A549 (cell line): Measurements from ENCODE around the gene TMEM145. TPM values are rescaled to one million over a fixed set of nuclear protein-coding genes. Genes with fewer than 3 reads are reported as not detected.

Experiments used
- ATAC-seq, 2 experiments: fragments of 200-7000 bp in 1 of 2; fragments of >200 bp in 1 of 2; cut with Nextera tagmentation in 1 of 2; cut with Tn5 transposase in 1 of 2; 3 replicates each; pipeline versions ENCODE4 v1.8.0 to v1.9.1; 2018 to 2020; ENCODE audit warnings: mild to moderate bottlenecking in 1 of 2, moderate library complexity in 1 of 2
- CTCF ChIA-PET: fragments of 300-600 bp; sonication (Branson Sonifier 250); formaldehyde crosslinking; extraction: SDS; loops from one replicate; lab custom pipeline; 2021; ENCODE audit warnings: antibody characterized with exemption, inconsistent platforms; lab: Yijun Ruan, JAX
- POLR2A ChIA-PET: fragments of 350-600 bp; formaldehyde crosslinking; extraction: SDS; loops from one replicate; lab custom pipeline; 2021; ENCODE audit warnings: antibody characterized with exemption, inconsistent platforms; lab: Yijun Ruan, JAX
- DNase-seq, 2 experiments: peaks; one replicate each; pipeline versions ENCODE4 v3.0.0 to v3.0.0-alpha.2; 2011 to 2016; ENCODE audit warnings: low read depth in 1 of 2, low spot score in 1 of 2
- FAIRE-seq: peaks from 2 replicates; lab custom pipeline; 2011; peaks lifted over from hg19 to GRCh38; lab: Jason Lieb, UNC
- H3K27ac ChIP-seq, 2 experiments: fragments of >200 bp; sonication (Bioruptor Twin); formaldehyde crosslinking; 3 replicates each; pipeline ENCODE4 v1.5.1; 2016 to 2017
- H3K4me1 ChIP-seq: fragments of >200 bp; sonication (Bioruptor Twin); formaldehyde crosslinking; 3 replicates; pipeline ENCODE4 v1.6.1; 2016
- H3K4me2 ChIP-seq: fragments of >200 bp; sonication (Bioruptor Twin); formaldehyde crosslinking; 3 replicates; pipeline ENCODE4 v1.6.1; 2016
- H3K4me3 ChIP-seq: fragments of >200 bp; sonication (Bioruptor Twin); formaldehyde crosslinking; 3 replicates; pipeline ENCODE4 v1.5.1; 2016
- H3K9me3 ChIP-seq: fragments of >200 bp; sonication (Bioruptor Twin); formaldehyde crosslinking; 3 replicates; pipeline ENCODE4 v1.6.1; 2016
- BCL3 ChIP-seq: fragments of >200 bp; sonication (Bioruptor Twin); formaldehyde crosslinking; IDR thresholded peaks from 3 replicates; pipeline ENCODE4 v1.6.1; 2016
- CHD4 ChIP-seq: fragments of 200-600 bp; sonication (generic); IDR thresholded peaks from 2 replicates; pipeline ENCODE4 v1.6.1; 2016; ENCODE audit warnings: antibody characterized with exemption, mild to moderate bottlenecking, borderline replicate concordance
- EHF ChIP-seq: fragments of 250-450 bp; sonication (Bioruptor Pico); IDR thresholded peaks from 2 replicates; pipeline ENCODE4 v1.5.0; 2020; ENCODE audit warnings: mild to moderate bottlenecking
- EHMT2 ChIP-seq: fragments of 200-600 bp; sonication (generic); IDR thresholded peaks from 2 replicates; pipeline ENCODE4 v1.6.1; 2016; ENCODE audit warnings: antibody characterized with exemption, low read depth, mild to moderate bottlenecking, moderate library complexity
- EP300 ChIP-seq, 2 experiments: fragments of >200 bp; sonication (Bioruptor Twin); formaldehyde crosslinking; IDR thresholded peaks; 2 replicates in 1 of 2; 3 replicates in 1 of 2; pipeline ENCODE4 v1.6.1; 2016 to 2017
- FOSL2 ChIP-seq, 2 experiments: fragments of 450-650 bp in 1 of 2; fragments of >200 bp in 1 of 2; sonication (Bioruptor Twin) in 1 of 2; formaldehyde crosslinking; IDR thresholded peaks; 2 replicates each; pipeline versions ENCODE4 v1.5.0 to v1.6.1; 2016 to 2020; ENCODE audit warnings: mild to moderate bottlenecking in 1 of 2, moderate library complexity in 1 of 2
- GATA3 ChIP-seq: IDR thresholded peaks from 2 replicates; pipeline ENCODE4 v1.6.1; 2012; ENCODE audit warnings: borderline replicate concordance
- HDAC2 ChIP-seq: fragments of 200-600 bp; sonication (generic); IDR thresholded peaks from 2 replicates; pipeline ENCODE4 v1.6.1; 2016
- HOXA7 ChIP-seq: fragments of 250-450 bp; sonication (Bioruptor Pico); IDR thresholded peaks from 2 replicates; pipeline ENCODE4 v1.5.0; 2020; ENCODE audit warnings: mild to moderate bottlenecking, moderate library complexity
- HOXB13 ChIP-seq: fragments of 250-450 bp; sonication (Bioruptor Pico); IDR thresholded peaks from 2 replicates; pipeline ENCODE4 v1.5.0; 2020; ENCODE audit warnings: low read depth, mild to moderate bottlenecking, moderate library complexity
- HOXB5 ChIP-seq: fragments of 250-450 bp; sonication (Bioruptor Pico); IDR thresholded peaks from 2 replicates; pipeline ENCODE4 v1.5.0; 2020; ENCODE audit warnings: mild to moderate bottlenecking, moderate library complexity
- KDM1A ChIP-seq: fragments of 200-600 bp; sonication (generic); IDR thresholded peaks from 2 replicates; pipeline ENCODE4 v1.6.1; 2016; ENCODE audit warnings: low read depth, mild to moderate bottlenecking
- KDM5A ChIP-seq: fragments of 200-600 bp; sonication (generic); IDR thresholded peaks from 2 replicates; pipeline ENCODE4 v1.6.1; 2016; ENCODE audit warnings: antibody characterized with exemption, mild to moderate bottlenecking
- MAZ ChIP-seq: fragments of 150-350 bp; IDR thresholded peaks from 2 replicates; pipeline ENCODE4 v1.6.1; 2014; ENCODE audit warnings: antibody characterized with exemption, low read depth, low read length, borderline replicate concordance
- NPAS2 ChIP-seq: fragments of 250-450 bp; sonication (Bioruptor Pico); IDR thresholded peaks from 2 replicates; pipeline ENCODE4 v1.8.0; 2022; ENCODE audit warnings: mild to moderate bottlenecking, moderate library complexity, borderline replicate concordance
- PHF8 ChIP-seq: fragments of 200-600 bp; sonication (generic); IDR thresholded peaks from 2 replicates; pipeline ENCODE4 v1.6.1; 2016; ENCODE audit warnings: low read depth, mild to moderate bottlenecking, antibody characterized with exemption, moderate library complexity, borderline replicate concordance
- POLR2A ChIP-seq: IDR thresholded peaks from 2 replicates; pipeline ENCODE4 v1.6.1; 2012; ENCODE audit warnings: mild to moderate bottlenecking, low read length
- POLR2AphosphoS2 ChIP-seq: conservative IDR thresholded peaks from 2 replicates; pipeline ENCODE4 v1.6.1; 2012; ENCODE audit warnings: low read length, improper control_type of control experiment, inconsistent platforms
- RAD21 ChIP-seq, 2 experiments: fragments of >200 bp in 1 of 2; sonication (Bioruptor Twin) in 1 of 2; formaldehyde crosslinking in 1 of 2; IDR thresholded peaks in 1 of 2; conservative IDR thresholded peaks in 1 of 2; 2 replicates in 1 of 2; 3 replicates in 1 of 2; pipeline ENCODE4 v1.6.1; 2012 to 2018; ENCODE audit warnings: inconsistent platforms in 1 of 2
- RARB ChIP-seq: fragments of 250-450 bp; sonication (Bioruptor Pico); IDR thresholded peaks from 2 replicates; pipeline ENCODE4 v1.8.0; 2021; ENCODE audit warnings: mild to moderate bottlenecking, moderate library complexity
- RCOR1 ChIP-seq: fragments of 150-350 bp; IDR thresholded peaks from 2 replicates; pipeline ENCODE4 v1.6.1; 2014; ENCODE audit warnings: antibody characterized with exemption, low read length, low read depth
- RNF2 ChIP-seq: fragments of 200-600 bp; sonication (generic); IDR thresholded peaks from 2 replicates; pipeline ENCODE4 v1.6.1; 2016; ENCODE audit warnings: low read depth, mild to moderate bottlenecking, antibody characterized with exemption, moderate library complexity, borderline replicate concordance
- TP53 ChIP-seq: fragments of 250-450 bp; sonication (Bioruptor Pico); IDR thresholded peaks from 2 replicates; pipeline ENCODE4 v1.5.0; 2021; ENCODE audit warnings: mild to moderate bottlenecking, moderate library complexity
- ZC3H11A ChIP-seq: fragments of 450-650 bp; IDR thresholded peaks from 2 replicates; pipeline ENCODE4 v1.6.1; 2014; ENCODE audit warnings: antibody characterized with exemption, mild to moderate bottlenecking
- ZFP36 ChIP-seq: fragments of 450-650 bp; IDR thresholded peaks from 2 replicates; pipeline ENCODE4 v1.6.1; 2014; ENCODE audit warnings: borderline replicate concordance; ENCODE audit not compliant: partially characterized antibody
- ZNF302 ChIP-seq: fragments of 250-450 bp; sonication (Bioruptor Pico); IDR thresholded peaks from 2 replicates; pipeline ENCODE4 v1.9.0; 2021; ENCODE audit warnings: inconsistent platforms, mild to moderate bottlenecking, moderate library complexity
- ZSCAN20 ChIP-seq: fragments of 250-450 bp; sonication (Bioruptor Pico); IDR thresholded peaks from 2 replicates; pipeline ENCODE4 v1.8.0; 2022; ENCODE audit warnings: mild to moderate bottlenecking, moderate library complexity
- WGBS: methylation state at CpG from one replicate; pipeline ENCODE4 v1.1.6; 2017; ENCODE audit errors: missing lambda C conversion rate; 5-methylcytosine and 5-hydroxymethylcytosine counted together
- polyA plus RNA-seq, 4 experiments: library from polyadenylated mRNA; depleted of rRNA in 3 of 4; stranded (reverse); fragments of >200 nt; fragmentation: RNase III in 1 of 4; extraction: RNeasy Plus Mini Kit Qiagen cat#74134 plus additional on column Dnase treatment in 1 of 4; gene quantifications; 2 replicates in 3 of 4; 3 replicates in 1 of 4; pipeline ENCODE4 v1.2.3, GENCODE V29; 2011 to 2017
- TF ChIP-seq, protein P1 (sequence below): fragments of 450-650 bp; IDR thresholded peaks from 2 replicates; pipeline ENCODE4 v1.6.1; 2014; ENCODE audit warnings: antibody characterized with exemption
- TF ChIP-seq, protein P2 (sequence below): IDR thresholded peaks from 2 replicates; pipeline ENCODE4 v1.6.1; 2012; ENCODE audit warnings: low read depth, borderline replicate concordance
- TF ChIP-seq, protein P3 (sequence below): IDR thresholded peaks from 2 replicates; pipeline ENCODE4 v1.6.1; 2012

The TMEM145 gene
- polyA plus RNA-seq, 2 of the 4 experiments (the other 2 are of a cell fraction) = 0.71 to 3.6 TPM

DNA sequence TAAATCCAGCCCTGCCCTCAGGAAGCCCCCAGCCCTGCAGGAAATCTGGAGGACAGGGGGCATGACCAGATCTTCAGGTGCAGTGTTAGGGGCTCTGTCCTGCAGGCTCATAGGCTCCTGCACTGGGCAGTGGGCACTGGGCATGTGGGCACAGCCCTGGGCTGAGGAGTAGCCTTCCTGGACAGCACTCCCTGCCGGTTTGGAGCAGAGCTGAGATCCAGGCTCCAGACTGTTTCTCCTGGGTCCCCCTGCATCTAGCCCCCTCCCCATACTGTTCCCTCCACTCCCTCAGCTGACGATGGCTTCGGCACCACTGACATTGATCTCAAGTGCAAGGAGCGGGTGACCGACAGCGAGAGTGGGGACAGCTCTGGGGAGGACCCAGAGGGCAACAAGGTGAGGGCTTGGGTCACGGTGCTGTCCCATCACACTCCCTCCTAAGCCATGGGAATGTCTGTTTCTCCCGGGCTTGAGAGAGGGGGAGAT is 23.5 kb upstream of the TMEM145 start:
- no peak for ATAC-seq
- Histone ChIP-seq H3K4me2 (no peak overlapping the region), H3K4me1 (peaks cover 28% of the 10 kb centered on the region), H3K27ac (no peak overlapping the region)
- TF ChIP-seq RNF2 (no peak), ZNF302 (no peak), POLR2AphosphoS2 (no peak), POLR2A (no peak), RARB (CRISPR knock-in tag) (no peak), RCOR1 (no peak), GATA3 (no peak), CHD4 (no peak)
- TF ChIP-seq, all 56 proteins: peak for 0
- CTCF ChIA-PET = interaction anchor here (1.0 to 23.7 kb wide), 9 partner anchors 11 to 181 kb away, joined by 3 to 616 read pairs (median 11); partner anchors contain the start of genes GSK3A, PAFAH1B3, POU2F2 and PRR19
- Histone ChIP-seq H3K9me3 (no peaks in the 10 kb centered on the region), H3K4me3 (no peak overlapping the region)
- FAIRE-seq (no peak), DNase-seq (no peak)
- POLR2A ChIA-PET = interaction anchor here (1.9 kb wide), 1 partner anchor 46 kb away, joined by 6 read pairs; no protein-coding TSS in a partner anchor
- WGBS = 90% methylated on average over 8 of the region's 8 CpGs

DNA sequence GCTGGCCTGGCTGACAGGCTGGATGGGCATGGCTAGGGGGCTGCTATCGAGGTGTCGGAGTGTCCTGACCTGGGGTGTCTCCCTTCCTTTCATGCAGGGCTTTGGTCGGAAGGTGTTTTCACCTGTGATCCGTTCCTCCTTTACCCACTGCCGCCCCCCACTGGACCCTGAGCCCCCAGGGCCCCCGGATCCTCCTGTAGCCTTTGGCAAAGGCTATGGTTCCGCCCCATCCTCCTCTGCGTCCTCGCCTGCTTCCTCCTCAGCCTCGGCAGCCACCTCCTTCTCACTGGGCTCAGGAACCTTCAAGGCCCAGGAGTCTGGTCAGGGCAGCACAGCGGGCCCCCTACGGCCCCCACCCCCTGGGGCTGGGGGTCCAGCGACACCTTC is 23.0 kb upstream of the TMEM145 start:
- Histone ChIP-seq H3K4me2 (no peak overlapping the region), H3K9me3 (no peaks in the 10 kb centered on the region), H3K4me1 (peaks cover 23% of the 10 kb centered on the region), H3K4me3 (no peak overlapping the region)
- FAIRE-seq = no peak
- no peak for TF ChIP-seq BCL3
- no peak for TF ChIP-seq EHF (CRISPR knock-in tag)
- TF ChIP-seq MAZ = no peak
- no peak for TF ChIP-seq HOXB13 (CRISPR knock-in tag)
- no peak for TF ChIP-seq HDAC2
- no peak for TF ChIP-seq ZC3H11A
- no peak for TF ChIP-seq TP53 (CRISPR knock-in tag)
- no peak for TF ChIP-seq NPAS2 (CRISPR knock-in tag)
- no peak for TF ChIP-seq ZSCAN20 (CRISPR knock-in tag)
- TF ChIP-seq EHMT2 = no peak
- TF ChIP-seq PHF8 = no peak
- TF ChIP-seq RARB (CRISPR knock-in tag) = no peak
- no peak for TF ChIP-seq KDM1A
- TF ChIP-seq, all 56 proteins: peak for 0
- POLR2A ChIA-PET = interaction anchor here (1.9 kb wide), 1 partner anchor 47 kb away, joined by 6 read pairs; no protein-coding TSS in a partner anchor
- CTCF ChIA-PET = interaction anchor here (0.8 to 23.7 kb wide), 12 partner anchors 10 to 158 kb away, joined by 3 to 616 read pairs (median 6); partner anchors contain the start of genes CIC, DEDD2, GSK3A and PAFAH1B3
- 85% methylated on average over 12 of the region's 13 CpGs for WGBS
- DNase-seq = no peak
- no peak for ATAC-seq
- no peak overlapping the region for H3K27ac ChIP-seq

DNA sequence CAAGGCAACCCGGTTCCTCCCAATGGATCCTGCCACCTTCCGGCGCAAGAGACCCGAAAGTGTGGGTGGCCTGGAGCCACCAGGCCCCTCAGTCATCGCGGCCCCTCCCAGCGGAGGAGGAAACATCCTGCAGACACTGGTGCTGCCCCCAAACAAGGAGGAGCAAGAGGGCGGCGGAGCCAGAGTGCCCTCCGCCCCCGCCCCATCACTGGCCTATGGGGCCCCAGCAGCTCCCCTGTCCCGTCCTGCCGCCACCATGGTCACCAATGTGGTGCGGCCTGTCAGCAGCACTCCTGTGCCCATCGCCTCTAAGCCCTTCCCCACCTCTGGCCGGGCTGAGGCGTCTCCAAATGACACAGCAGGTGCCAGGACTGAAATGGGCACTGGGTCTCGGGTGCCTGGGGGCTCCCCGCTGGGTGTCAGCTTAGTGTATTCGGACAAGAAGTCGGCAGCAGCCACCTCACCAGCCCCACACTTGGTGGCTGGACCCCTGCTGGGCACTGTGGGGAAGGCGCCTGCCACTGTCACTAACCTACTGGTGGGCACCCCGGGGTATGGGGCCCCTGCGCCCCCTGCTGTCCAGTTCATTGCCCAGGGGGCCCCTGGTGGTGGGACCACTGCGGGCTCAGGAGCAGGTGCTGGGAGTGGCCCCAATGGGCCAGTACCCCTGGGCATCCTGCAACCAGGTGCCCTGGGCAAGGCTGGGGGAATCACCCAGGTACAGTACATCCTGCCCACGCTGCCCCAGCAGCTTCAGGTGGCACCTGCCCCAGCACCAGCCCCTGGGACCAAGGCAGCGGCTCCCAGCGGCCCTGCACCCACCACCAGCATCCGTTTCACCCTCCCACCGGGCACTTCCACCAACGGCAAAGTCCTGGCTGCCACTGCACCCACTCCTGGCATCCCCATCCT is 22.3 kb upstream of the TMEM145 start:
- Histone ChIP-seq H3K4me3 (no peak overlapping the region), H3K4me2 (no peak overlapping the region), H3K4me1 (peaks cover 16% of the 10 kb centered on the region), H3K9me3 (no peaks in the 10 kb centered on the region), H3K27ac (no peak overlapping the region)
- no peak for FAIRE-seq
- POLR2A ChIA-PET = no interaction called here
- peak; percentile 79 to 95 for DNase-seq
- ATAC-seq = peak; percentile 48 to 83
- 79% methylated on average over 28 of the region's 31 CpGs for WGBS
- CTCF ChIA-PET = interaction anchor here (0.8 to 23.7 kb wide), 14 partner anchors 10 to 177 kb away, joined by 3 to 616 read pairs (median 4); partner anchors contain the start of genes CIC, DEDD2, GSK3A and PAFAH1B3
- no peak for TF ChIP-seq POLR2AphosphoS2
- no peak for TF ChIP-seq NPAS2 (CRISPR knock-in tag)
- no peak for TF ChIP-seq EP300 (IDR thresholded peaks at IDR 0.05)
- TF ChIP-seq FOSL2 (IDR thresholded peaks at IDR 0.05) = no peak
- no peak for TF ChIP-seq FOSL2 (CRISPR knock-in tag; IDR thresholded peaks at IDR 0.05)
- TF ChIP-seq, protein P1, sequence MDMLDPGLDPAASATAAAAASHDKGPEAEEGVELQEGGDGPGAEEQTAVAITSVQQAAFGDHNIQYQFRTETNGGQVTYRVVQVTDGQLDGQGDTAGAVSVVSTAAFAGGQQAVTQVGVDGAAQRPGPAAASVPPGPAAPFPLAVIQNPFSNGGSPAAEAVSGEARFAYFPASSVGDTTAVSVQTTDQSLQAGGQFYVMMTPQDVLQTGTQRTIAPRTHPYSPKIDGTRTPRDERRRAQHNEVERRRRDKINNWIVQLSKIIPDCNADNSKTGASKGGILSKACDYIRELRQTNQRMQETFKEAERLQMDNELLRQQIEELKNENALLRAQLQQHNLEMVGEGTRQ = no peak
- TF ChIP-seq ZFP36 = no peak
- TF ChIP-seq, protein P2, sequence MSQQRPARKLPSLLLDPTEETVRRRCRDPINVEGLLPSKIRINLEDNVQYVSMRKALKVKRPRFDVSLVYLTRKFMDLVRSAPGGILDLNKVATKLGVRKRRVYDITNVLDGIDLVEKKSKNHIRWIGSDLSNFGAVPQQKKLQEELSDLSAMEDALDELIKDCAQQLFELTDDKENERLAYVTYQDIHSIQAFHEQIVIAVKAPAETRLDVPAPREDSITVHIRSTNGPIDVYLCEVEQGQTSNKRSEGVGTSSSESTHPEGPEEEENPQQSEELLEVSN = no peak
- TF ChIP-seq KDM5A = no peak
- TF ChIP-seq, protein P3, sequence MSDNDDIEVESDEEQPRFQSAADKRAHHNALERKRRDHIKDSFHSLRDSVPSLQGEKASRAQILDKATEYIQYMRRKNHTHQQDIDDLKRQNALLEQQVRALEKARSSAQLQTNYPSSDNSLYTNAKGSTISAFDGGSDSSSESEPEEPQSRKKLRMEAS = peak; percentile 53; the same call in 1 of the 2 replicates
- TF ChIP-seq ZNF302 = no peak
- no peak for TF ChIP-seq HOXA7 (CRISPR knock-in tag)
- peak; percentile 76 to 78; a peak in 4 of 5 replicates for TF ChIP-seq RAD21 (conservative IDR thresholded peaks at IDR 0.05 in 1 of 2, IDR thresholded peaks at IDR 0.05 in 1 of 2)
- no peak for TF ChIP-seq PHF8
- no peak for TF ChIP-seq HOXB5
